GM12874 (cell line): ENCODE results near the gene PIKFYVE.

Experiments
- CTCF ChIP-seq: IDR thresholded peaks from 2 replicates; pipeline ENCODE4 v1.5.1; 2011; ENCODE audit warnings: low read depth, mild to moderate bottlenecking, control low read depth, low read length, moderate library complexity; ENCODE audit not compliant: insufficient read depth

The PIKFYVE gene

GRCh38 chr2:208358758-208359631, 92.9 kb downstream of the PIKFYVE start:
- no peak for TF ChIP-seq CTCF

GRCh38 chr2:208359632-208359986, 93.6 kb downstream of the PIKFYVE start:
- TF ChIP-seq CTCF: no peak

- no peak for TF ChIP-seq CTCF
Observed at GRCh38 chr2:208360259-208361076, 94.4 kb downstream of the PIKFYVE start.

GRCh38 chr2:208361077-208361441, 95.0 kb downstream of the PIKFYVE start:
- TF ChIP-seq CTCF: no peak

GRCh38 chr2:208363485-208363884, 97.4 kb downstream of the PIKFYVE start:
- TF ChIP-seq CTCF: no peak

- no peak for TF ChIP-seq CTCF
Observed at GRCh38 chr2:208366215-208367127, 100.4 kb downstream of the PIKFYVE start.

GRCh38 chr2:208369091-208369490, 103.0 kb downstream of the PIKFYVE start:
- no peak for TF ChIP-seq CTCF
